GM12801 (cell line): Measurements from ENCODE around the gene UQCRHL.

Experiments
- TF ChIP-seq, protein P1 (sequence below): IDR thresholded peaks from one replicate; pipeline ENCODE4 v1.5.1; 2011; ENCODE audit warnings: control low read depth; ENCODE audit not compliant: insufficient read length; ENCODE audit errors: extremely low read depth

The UQCRHL gene

DNA sequence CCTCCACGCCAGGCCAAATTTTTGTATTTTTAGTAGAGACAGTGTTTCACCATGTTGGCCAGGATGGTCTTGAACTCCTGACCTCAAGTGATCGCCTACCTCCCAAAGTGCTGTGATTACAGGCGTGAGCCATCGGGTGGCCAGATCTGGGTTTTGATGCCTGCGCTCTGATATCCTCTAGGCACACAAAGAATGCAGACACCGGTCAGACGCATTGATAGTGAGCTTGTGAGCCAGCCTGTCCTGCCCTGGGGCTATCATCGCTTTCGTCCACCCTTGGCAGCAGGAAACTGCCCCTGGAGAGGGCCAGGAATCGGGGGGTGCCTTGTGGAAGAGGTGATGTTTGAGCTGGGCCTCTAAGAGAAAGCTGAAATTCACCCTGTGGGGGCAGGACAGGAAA lies 44.9 kb downstream of the UQCRHL start:
- TF ChIP-seq, protein P1, sequence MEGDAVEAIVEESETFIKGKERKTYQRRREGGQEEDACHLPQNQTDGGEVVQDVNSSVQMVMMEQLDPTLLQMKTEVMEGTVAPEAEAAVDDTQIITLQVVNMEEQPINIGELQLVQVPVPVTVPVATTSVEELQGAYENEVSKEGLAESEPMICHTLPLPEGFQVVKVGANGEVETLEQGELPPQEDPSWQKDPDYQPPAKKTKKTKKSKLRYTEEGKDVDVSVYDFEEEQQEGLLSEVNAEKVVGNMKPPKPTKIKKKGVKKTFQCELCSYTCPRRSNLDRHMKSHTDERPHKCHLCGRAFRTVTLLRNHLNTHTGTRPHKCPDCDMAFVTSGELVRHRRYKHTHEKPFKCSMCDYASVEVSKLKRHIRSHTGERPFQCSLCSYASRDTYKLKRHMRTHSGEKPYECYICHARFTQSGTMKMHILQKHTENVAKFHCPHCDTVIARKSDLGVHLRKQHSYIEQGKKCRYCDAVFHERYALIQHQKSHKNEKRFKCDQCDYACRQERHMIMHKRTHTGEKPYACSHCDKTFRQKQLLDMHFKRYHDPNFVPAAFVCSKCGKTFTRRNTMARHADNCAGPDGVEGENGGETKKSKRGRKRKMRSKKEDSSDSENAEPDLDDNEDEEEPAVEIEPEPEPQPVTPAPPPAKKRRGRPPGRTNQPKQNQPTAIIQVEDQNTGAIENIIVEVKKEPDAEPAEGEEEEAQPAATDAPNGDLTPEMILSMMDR = no peak

DNA sequence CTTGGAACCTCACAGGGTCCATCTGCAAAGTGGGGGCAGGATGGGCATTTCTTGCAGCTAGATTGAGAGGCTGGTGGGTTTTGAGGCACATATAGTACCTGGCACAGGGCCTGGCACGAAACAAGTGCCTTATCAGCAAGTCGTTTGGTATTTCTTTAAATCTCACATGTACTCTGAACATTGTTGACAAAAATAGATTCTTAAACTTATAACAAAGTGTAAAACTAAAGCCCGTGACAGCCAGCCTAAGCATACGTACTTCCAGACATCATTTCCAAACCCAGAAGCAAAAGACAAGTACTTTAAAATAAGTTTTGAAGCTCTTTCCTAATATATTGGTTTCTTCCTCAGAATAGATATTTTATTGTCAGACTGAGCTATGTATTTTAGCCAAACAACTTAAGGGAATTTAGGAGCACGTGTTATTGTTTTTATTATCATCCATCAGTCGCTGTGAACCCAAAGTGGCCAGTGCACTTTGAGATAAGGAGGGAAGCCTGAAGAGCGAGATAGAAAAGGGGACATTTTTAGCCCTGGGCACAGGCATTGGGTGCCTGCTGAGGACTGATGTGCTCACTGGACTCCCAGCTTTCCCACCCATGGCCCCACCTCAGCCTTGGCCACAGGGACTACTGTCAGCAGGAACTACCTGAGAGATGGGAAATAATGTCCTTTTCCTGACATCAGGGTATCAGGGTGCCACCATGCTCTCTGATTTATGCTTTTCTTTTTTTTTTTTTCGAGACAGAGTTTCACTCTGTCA lies 45.9 kb downstream of the UQCRHL start:
- TF ChIP-seq, protein P1 = no peak

- TF ChIP-seq, protein P1 = no peak
Measured at GRCh38 chr1:15760520-15761211, 46.8 kb downstream of the UQCRHL start.

DNA sequence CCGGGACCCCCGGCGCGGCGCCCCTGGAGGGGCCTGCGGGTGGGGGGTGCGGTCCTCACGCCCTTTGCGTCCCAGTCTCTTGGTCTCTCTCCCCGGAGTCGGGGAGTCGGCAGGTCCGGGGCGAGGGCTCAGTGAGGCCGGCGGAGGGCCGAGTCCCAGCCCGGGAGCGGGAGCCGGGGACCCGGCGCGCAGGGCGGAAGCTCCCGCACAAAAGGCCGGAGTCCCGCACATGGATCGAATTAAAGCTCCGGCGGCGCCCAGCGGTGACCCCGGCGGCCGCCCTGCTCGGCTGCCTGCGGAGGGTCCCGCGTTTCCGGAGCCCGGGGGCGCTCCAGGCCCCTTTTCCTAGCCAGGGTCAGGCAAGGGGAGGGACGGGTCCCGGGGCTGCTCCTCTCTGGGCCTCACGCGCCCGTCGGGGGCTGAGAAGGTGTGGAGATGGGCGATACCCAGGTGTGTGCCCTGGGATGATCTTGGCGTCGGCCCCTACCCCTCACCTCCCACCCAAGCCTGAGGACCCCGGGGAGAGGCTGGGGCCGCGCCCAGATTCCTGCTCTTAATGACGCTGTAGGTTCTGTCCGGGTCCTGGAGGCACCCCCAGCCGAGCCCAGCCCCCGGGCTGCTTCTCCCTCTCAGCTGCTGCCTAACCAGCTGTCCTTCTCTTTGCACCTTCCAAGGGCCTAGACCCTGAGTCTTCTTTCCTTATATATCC lies 48.3 kb downstream of the UQCRHL start:
- TF ChIP-seq, protein P1 = no peak

- TF ChIP-seq, protein P1 = no peak
Measured at GRCh38 chr1:15758343-15758931, 49.0 kb downstream of the UQCRHL start, which contains the start of gene FBLIM1. Gene FBLIM1 (plus strand): TSS chr1:15758795. CDS start chr1:15764984, 6,189 bp downstream.

- TF ChIP-seq, protein P1 = no peak
Measured at GRCh38 chr1:15757575-15758342, 49.7 kb downstream of the UQCRHL start.
